HG02973 (cell line): ENCODE measurements around the gene DOCK2.

Source experiments
- ATAC-seq: cut with Tn5 transposase; IDR thresholded peaks from one replicate; pipeline ENCODE4 v1.9.1; 2021; ENCODE audit warnings: moderate library complexity; ENCODE audit not compliant: unreplicated experiment

Gene DOCK2

GRCh38 chr5:170109059-170110031 lies 472.3 kb downstream of the DOCK2 start:
- no peak for ATAC-seq

- ATAC-seq: no peak
These were observed 473.5 kb downstream of the DOCK2 start for GRCh38 chr5:170110403-170111087.

- no peak for ATAC-seq
These were observed 474.2 kb downstream of the DOCK2 start for GRCh38 chr5:170111088-170111785.

GRCh38 chr5:170112876-170113521 lies 475.9 kb downstream of the DOCK2 start:
- no peak for ATAC-seq

- ATAC-seq: no peak
These were observed 476.4 kb downstream of the DOCK2 start for GRCh38 chr5:170113522-170113900.

- no peak for ATAC-seq
These were observed 477.2 kb downstream of the DOCK2 start for GRCh38 chr5:170114271-170114670.

- no peak for ATAC-seq
These were observed 478.9 kb downstream of the DOCK2 start for GRCh38 chr5:170115925-170116324.

- ATAC-seq: no peak
These were observed 480.7 kb downstream of the DOCK2 start for GRCh38 chr5:170117736-170118135.

GRCh38 chr5:170120576-170120975 lies 483.5 kb downstream of the DOCK2 start:
- ATAC-seq: no peak

- ATAC-seq: no peak
These were observed 484.2 kb downstream of the DOCK2 start for GRCh38 chr5:170121321-170121720.

- no peak for ATAC-seq
These were observed 489.0 kb downstream of the DOCK2 start for GRCh38 chr5:170126061-170126460.

- no peak for ATAC-seq
These were observed 489.6 kb downstream of the DOCK2 start for GRCh38 chr5:170126626-170127025.

GRCh38 chr5:170131235-170131634 lies 494.2 kb downstream of the DOCK2 start:
- no peak for ATAC-seq

GRCh38 chr5:170132269-170132975 lies 495.3 kb downstream of the DOCK2 start:
- ATAC-seq: no peak
